Measurements from ENCODE around the gene MINDY4B.
A peak's percentile ranks its signal among the peaks of the same experiment; 100 is the strongest.

Gene MINDY4B

GRCh38 chr3:150930839-150931238 is 25.6 kb upstream of the MINDY4B start:
- H3K4me3 ChIP-seq (ENCODE audit: low read length): no peak overlapping the region
- TF ChIP-seq, protein P1, sequence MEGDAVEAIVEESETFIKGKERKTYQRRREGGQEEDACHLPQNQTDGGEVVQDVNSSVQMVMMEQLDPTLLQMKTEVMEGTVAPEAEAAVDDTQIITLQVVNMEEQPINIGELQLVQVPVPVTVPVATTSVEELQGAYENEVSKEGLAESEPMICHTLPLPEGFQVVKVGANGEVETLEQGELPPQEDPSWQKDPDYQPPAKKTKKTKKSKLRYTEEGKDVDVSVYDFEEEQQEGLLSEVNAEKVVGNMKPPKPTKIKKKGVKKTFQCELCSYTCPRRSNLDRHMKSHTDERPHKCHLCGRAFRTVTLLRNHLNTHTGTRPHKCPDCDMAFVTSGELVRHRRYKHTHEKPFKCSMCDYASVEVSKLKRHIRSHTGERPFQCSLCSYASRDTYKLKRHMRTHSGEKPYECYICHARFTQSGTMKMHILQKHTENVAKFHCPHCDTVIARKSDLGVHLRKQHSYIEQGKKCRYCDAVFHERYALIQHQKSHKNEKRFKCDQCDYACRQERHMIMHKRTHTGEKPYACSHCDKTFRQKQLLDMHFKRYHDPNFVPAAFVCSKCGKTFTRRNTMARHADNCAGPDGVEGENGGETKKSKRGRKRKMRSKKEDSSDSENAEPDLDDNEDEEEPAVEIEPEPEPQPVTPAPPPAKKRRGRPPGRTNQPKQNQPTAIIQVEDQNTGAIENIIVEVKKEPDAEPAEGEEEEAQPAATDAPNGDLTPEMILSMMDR (conservative IDR thresholded peaks at IDR 0.05; ENCODE audit: low read depth, low read length): no peak

DNA sequence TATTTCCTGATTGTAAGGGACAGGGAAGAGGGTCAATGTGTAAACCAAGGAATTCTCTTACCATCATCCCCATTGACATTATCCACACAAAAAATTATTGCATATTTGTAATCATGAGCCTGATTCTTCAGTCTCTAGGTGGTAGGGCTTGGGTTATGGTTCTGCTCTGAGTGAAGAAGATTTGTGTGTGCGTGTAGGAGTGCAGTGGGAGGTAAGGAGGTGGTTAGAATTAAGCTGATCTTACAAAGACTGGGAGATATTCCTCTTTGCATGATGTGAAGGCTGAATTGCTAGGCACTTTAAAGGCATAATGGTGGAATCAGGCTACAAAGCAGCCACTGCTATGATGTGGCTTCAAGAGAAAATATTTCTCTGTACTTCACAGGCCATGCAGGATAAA is 23.0 kb upstream of the MINDY4B start:
- no peak for DNase-seq (ENCODE audit: low read depth)
- H3K4me3 ChIP-seq (ENCODE audit: low read length): no peak overlapping the region
- TF ChIP-seq, protein P1 (conservative IDR thresholded peaks at IDR 0.05; ENCODE audit: low read depth, low read length): no peak

More at GRCh38 chr3:150930839-150931238, 25.6 kb upstream of the MINDY4B start:
- no peak for DNase-seq (ENCODE audit: low read depth)

GRCh38 chr3:150926328-150926727 is 21.1 kb upstream of the MINDY4B start:
- no peak for DNase-seq (ENCODE audit: low read depth)
- no peak overlapping the region for H3K4me3 ChIP-seq (ENCODE audit: low read length)
- TF ChIP-seq, protein P1 (conservative IDR thresholded peaks at IDR 0.05; ENCODE audit: low read depth, low read length): no peak

DNA sequence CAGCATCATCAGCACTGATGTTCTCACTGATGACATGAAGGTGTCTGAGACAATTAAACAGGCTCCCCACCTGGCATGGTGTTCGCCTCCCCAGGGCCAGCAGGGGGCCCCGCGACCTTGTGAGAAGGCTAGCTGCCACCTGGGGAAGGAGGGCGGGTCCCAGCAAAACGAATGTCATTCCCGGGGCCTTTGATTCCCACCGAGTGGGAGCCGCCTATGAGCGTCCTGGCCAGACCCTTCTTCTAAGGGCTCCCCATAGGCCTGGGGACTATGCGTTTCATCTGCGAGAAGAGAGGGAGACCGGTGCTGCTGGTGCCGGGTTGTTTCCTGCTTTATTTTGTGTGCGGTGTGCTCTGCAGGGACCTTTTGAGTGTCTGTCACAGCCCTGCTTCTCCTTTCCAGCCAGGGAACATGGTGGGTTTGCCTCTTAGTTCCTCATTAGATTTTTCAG is 20.5 kb upstream of the MINDY4B start:
- no peak overlapping the region for H3K4me3 ChIP-seq (ENCODE audit: low read length)
- DNase-seq (ENCODE audit: low read depth): no peak
- TF ChIP-seq, protein P1 (conservative IDR thresholded peaks at IDR 0.05; ENCODE audit: low read depth, low read length): peak; percentile 90

- TF ChIP-seq, protein P1 (conservative IDR thresholded peaks at IDR 0.05; ENCODE audit: low read depth, low read length): no peak
- no peak overlapping the region for H3K4me3 ChIP-seq (ENCODE audit: low read length)
- no peak for DNase-seq (ENCODE audit: low read depth)
Observed at GRCh38 chr3:150922611-150923010, 17.4 kb upstream of the MINDY4B start.

- TF ChIP-seq, protein P1 (conservative IDR thresholded peaks at IDR 0.05; ENCODE audit: low read depth, low read length): no peak
- no peak for DNase-seq (ENCODE audit: low read depth)
- no peak overlapping the region for H3K4me3 ChIP-seq (ENCODE audit: low read length)
Observed at GRCh38 chr3:150921209-150921608, 16.0 kb upstream of the MINDY4B start.

DNA sequence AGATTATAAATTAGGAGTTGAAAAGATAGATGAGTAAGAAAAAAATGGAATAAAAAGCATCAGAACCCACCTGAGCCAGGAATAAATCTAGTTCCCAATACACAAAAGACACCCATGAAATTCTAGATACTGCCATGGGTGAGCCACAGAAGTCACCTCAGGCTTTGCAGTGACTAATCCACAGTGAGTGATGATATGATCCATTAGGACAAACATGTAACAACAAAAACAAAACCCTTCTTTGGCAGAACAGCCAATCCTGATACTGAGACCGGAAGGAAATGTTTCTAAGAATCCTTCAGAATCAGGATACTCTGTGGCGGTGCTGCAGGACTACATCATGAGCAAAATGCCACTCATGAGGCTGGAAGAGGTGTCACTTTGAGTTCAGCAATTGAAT is 15.0 kb upstream of the MINDY4B start:
- H3K4me3 ChIP-seq (ENCODE audit: low read length): no peak overlapping the region
- TF ChIP-seq, protein P1 (conservative IDR thresholded peaks at IDR 0.05; ENCODE audit: low read depth, low read length): no peak

More for the DNA sequence above, 15.0 kb upstream of the MINDY4B start:
- DNase-seq (ENCODE audit: low read depth): no peak
